IPS-20b (cell line): Measurements from ENCODE around the gene LYRM2.

ENCODE experiments used
- H3K27ac ChIP-seq: one replicate; pipeline ENCODE4 v1.5.1; 2013; ENCODE audit warnings: low read length
- H3K27me3 ChIP-seq: 2 replicates; pipeline ENCODE4 v1.6.1; 2013; ENCODE audit warnings: mild to moderate bottlenecking, low read length, inconsistent platforms; ENCODE audit not compliant: insufficient read depth
- H3K36me3 ChIP-seq: 2 replicates; pipeline ENCODE4 v1.6.1; 2013; ENCODE audit warnings: low read depth, mild to moderate bottlenecking, inconsistent platforms, low read length, moderate library complexity; ENCODE audit not compliant: insufficient read depth
- H3K4me1 ChIP-seq: 2 replicates; pipeline ENCODE4 v1.6.1; 2013; ENCODE audit warnings: mild to moderate bottlenecking, control low read depth, inconsistent platforms, low read length, moderate library complexity; ENCODE audit not compliant: insufficient read depth
- H3K4me3 ChIP-seq: 2 replicates; pipeline ENCODE4 v1.5.1; 2013; ENCODE audit warnings: mild to moderate bottlenecking, low read length, inconsistent platforms
- H3K9ac ChIP-seq: 2 replicates; pipeline ENCODE4 v1.6.1; 2013; ENCODE audit warnings: low read depth, mild to moderate bottlenecking, inconsistent platforms, low read length, moderate library complexity
- H3K9me3 ChIP-seq: 2 replicates; pipeline ENCODE4 v1.6.1; 2013; ENCODE audit warnings: mild to moderate bottlenecking, low read depth, low read length, inconsistent platforms; ENCODE audit not compliant: insufficient read depth

The LYRM2 gene

GRCh38 chr6:89566930-89567629, 71.5 kb downstream of the LYRM2 start:
- H3K27me3 ChIP-seq: no peaks in the 10 kb centered on the region
- H3K36me3 ChIP-seq: no peaks in the 10 kb centered on the region
- H3K27ac ChIP-seq: no peak overlapping the region
- H3K4me3 ChIP-seq: no peak overlapping the region
- peak overlapping the region; percentile 7; the same call in 1 of the 2 replicates for H3K9ac ChIP-seq
- peaks cover 3% of the 10 kb centered on the region; the same call in 1 of the 2 replicates for H3K4me1 ChIP-seq
- H3K9me3 ChIP-seq: no peaks in the 10 kb centered on the region

DNA sequence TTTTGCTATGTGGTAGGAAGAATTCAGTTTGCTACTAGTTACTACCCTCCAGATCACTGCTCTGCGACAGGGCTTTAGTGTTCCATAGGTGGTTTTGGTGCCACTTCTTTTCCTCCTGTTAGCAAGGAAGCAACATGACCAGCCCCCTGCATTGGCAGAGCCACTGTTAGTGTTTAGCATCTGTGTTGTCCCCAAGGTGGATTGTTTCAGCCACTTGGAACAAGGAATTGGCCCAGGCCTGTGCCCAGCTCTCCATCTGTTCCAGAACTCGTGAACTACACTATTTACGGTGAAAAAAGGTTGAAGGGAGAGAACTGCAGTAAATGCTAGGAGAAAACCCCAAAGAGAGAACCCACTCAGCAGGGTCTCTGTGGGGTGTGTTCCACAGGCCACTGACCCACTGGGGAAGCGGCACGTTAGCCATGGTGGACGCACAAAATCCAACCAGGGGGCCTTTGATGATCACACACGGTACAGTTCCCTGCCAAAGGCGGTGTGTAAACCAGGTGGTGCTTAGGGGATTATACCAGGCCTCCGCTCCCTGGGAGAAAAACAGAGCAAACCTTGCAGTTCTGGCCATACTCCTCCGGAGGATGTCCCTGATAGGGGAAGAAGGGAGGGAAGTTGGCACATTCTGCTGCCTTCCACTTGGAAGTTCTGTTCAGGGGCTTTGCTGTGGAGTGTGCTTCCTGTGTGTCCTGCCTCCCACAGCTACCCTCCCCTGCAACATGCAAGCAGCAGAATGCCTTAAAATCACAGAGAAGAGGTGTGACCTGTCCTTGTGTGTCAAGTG, 72.3 kb downstream of the LYRM2 start:
- H3K27ac ChIP-seq: no peak overlapping the region
- H3K27me3 ChIP-seq: no peaks in the 10 kb centered on the region
- peak overlapping the region; percentile 7; the same call in 1 of the 2 replicates for H3K9ac ChIP-seq
- peaks cover 8% of the 10 kb centered on the region; the same call in 1 of the 2 replicates for H3K4me1 ChIP-seq
- no peaks in the 10 kb centered on the region for H3K36me3 ChIP-seq
- no peaks in the 10 kb centered on the region for H3K9me3 ChIP-seq
- no peak overlapping the region for H3K4me3 ChIP-seq

GRCh38 chr6:89564752-89565427, 73.7 kb downstream of the LYRM2 start:
- no peak overlapping the region for H3K4me3 ChIP-seq
- H3K4me1 ChIP-seq: peaks cover 8% of the 10 kb centered on the region; the same call in 1 of the 2 replicates
- no peaks in the 10 kb centered on the region for H3K36me3 ChIP-seq
- no peak overlapping the region for H3K9ac ChIP-seq
- no peaks in the 10 kb centered on the region for H3K27me3 ChIP-seq
- no peaks in the 10 kb centered on the region for H3K9me3 ChIP-seq
- no peak overlapping the region for H3K27ac ChIP-seq

GRCh38 chr6:89563866-89564265, 74.7 kb downstream of the LYRM2 start:
- no peaks in the 10 kb centered on the region for H3K27me3 ChIP-seq
- H3K36me3 ChIP-seq: no peaks in the 10 kb centered on the region
- H3K9me3 ChIP-seq: no peaks in the 10 kb centered on the region
- no peak overlapping the region for H3K9ac ChIP-seq
- no peak overlapping the region for H3K27ac ChIP-seq
- peaks cover 8% of the 10 kb centered on the region; the same call in 1 of the 2 replicates for H3K4me1 ChIP-seq
- H3K4me3 ChIP-seq: no peak overlapping the region

GRCh38 chr6:89562093-89562973, 76.2 kb downstream of the LYRM2 start:
- H3K27me3 ChIP-seq: no peaks in the 10 kb centered on the region
- peaks cover 8% of the 10 kb centered on the region; the same call in 1 of the 2 replicates for H3K4me1 ChIP-seq
- no peaks in the 10 kb centered on the region for H3K36me3 ChIP-seq
- no peak overlapping the region for H3K4me3 ChIP-seq
- no peak overlapping the region for H3K27ac ChIP-seq
- peaks cover 12% of the 10 kb centered on the region for H3K9me3 ChIP-seq
- H3K9ac ChIP-seq: no peak overlapping the region

GRCh38 chr6:89559487-89559886, 79.1 kb downstream of the LYRM2 start:
- Histone ChIP-seq H3K27me3 (no peaks in the 10 kb centered on the region), H3K4me1 (peaks cover 26% of the 10 kb centered on the region), H3K4me3 (no peak overlapping the region), H3K9ac (no peak overlapping the region), H3K27ac (no peak overlapping the region), H3K9me3 (peaks cover 17% of the 10 kb centered on the region), H3K36me3 (no peaks in the 10 kb centered on the region)

DNA sequence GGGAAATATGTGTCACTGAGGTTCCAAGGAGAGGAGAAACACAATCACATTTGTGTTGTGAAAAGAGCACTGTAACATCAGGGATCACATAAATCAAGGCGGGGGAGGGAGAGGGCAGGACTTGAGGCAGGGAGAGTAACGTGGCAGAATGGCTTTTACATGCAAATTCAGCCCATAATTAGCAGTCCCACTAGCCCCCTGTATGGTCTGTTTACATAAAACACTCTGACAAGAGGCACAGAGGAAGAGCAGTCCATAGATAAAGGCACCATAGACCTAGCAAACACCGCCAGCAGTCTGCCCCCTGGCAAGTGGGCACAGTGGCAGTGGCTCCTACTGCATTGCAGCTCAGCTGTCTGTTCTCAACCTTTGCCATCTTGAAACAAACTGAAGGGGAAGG, 82.7 kb downstream of the LYRM2 start:
- H3K4me3 ChIP-seq: peak overlapping the region; percentile 36; the same call in 1 of the 2 replicates
- H3K4me1 ChIP-seq: peaks cover 21% of the 10 kb centered on the region
- no peak overlapping the region for H3K27ac ChIP-seq
- H3K9ac ChIP-seq: peak overlapping the region; percentile 27; the same call in 1 of the 2 replicates
- H3K9me3 ChIP-seq: peaks cover 17% of the 10 kb centered on the region
- H3K27me3 ChIP-seq: no peaks in the 10 kb centered on the region
- no peaks in the 10 kb centered on the region for H3K36me3 ChIP-seq

GRCh38 chr6:89555031-89555430, 83.5 kb downstream of the LYRM2 start:
- Histone ChIP-seq H3K27ac (no peak overlapping the region), H3K4me3 (peak overlapping the region; percentile 36; the same call in 1 of the 2 replicates), H3K27me3 (no peaks in the 10 kb centered on the region), H3K9ac (peak overlapping the region; percentile 27; the same call in 1 of the 2 replicates), H3K36me3 (no peaks in the 10 kb centered on the region), H3K9me3 (peaks cover 17% of the 10 kb centered on the region), H3K4me1 (peaks cover 21% of the 10 kb centered on the region)

- Histone ChIP-seq H3K4me3 (no peak overlapping the region), H3K9me3 (peaks cover 17% of the 10 kb centered on the region), H3K4me1 (peaks cover 21% of the 10 kb centered on the region), H3K36me3 (no peaks in the 10 kb centered on the region), H3K27ac (no peak overlapping the region), H3K27me3 (no peaks in the 10 kb centered on the region), H3K9ac (no peak overlapping the region)
Observed at GRCh38 chr6:89554106-89554505, 84.4 kb downstream of the LYRM2 start.

DNA sequence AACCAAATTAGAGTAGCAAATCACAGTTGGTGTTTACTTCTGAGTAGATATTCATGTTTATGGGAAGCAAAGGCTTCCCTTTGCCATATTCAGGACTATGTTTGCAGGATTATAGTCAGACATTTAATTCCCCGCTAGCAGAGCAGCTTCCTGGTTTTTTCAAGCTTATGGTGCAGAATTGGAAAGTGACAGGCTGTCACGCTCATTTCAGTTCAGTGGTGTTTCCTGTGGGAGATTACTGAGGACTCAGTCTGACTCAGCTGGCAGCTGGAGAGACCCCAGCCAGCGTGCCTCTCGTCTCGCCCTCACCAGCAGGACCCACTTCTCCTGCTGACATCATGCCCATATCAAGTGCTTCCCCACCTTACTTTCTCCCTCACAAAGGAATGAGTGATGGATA, 85.1 kb downstream of the LYRM2 start:
- Histone ChIP-seq H3K27me3 (no peaks in the 10 kb centered on the region), H3K9me3 (peaks cover 16% of the 10 kb centered on the region), H3K36me3 (no peaks in the 10 kb centered on the region), H3K9ac (no peak overlapping the region), H3K27ac (no peak overlapping the region), H3K4me3 (no peak overlapping the region), H3K4me1 (peaks cover 21% of the 10 kb centered on the region)

DNA sequence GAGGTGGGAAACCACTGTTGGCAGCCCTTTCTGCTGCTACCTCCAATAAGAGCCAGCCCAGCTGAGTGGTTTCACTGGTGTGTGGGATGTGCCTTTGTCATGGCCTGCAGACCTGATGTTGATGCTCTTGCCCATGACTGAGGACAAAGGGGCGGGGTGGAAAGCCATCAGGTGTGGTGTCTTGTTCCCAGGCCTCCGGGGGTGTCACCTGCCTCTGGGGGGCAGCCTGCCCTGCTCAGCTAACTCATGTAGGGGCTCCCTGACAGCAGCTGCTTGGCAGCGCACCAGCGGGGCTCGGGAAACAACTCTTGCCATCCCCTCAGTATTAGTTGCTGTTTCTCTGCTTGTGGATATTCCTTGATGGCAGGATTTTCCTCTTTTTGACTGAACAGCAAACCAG, 91.3 kb downstream of the LYRM2 start:
- no peaks in the 10 kb centered on the region for H3K36me3 ChIP-seq
- H3K9ac ChIP-seq: no peak overlapping the region
- no peak overlapping the region for H3K27ac ChIP-seq
- H3K4me3 ChIP-seq: no peak overlapping the region
- H3K4me1 ChIP-seq: no peaks in the 10 kb centered on the region
- H3K9me3 ChIP-seq: no peaks in the 10 kb centered on the region
- no peaks in the 10 kb centered on the region for H3K27me3 ChIP-seq
